ENCODE measurements around the gene TIGD6.
A peak's percentile ranks its signal among the peaks of the same experiment; 100 is the strongest.

The TIGD6 gene

DNA sequence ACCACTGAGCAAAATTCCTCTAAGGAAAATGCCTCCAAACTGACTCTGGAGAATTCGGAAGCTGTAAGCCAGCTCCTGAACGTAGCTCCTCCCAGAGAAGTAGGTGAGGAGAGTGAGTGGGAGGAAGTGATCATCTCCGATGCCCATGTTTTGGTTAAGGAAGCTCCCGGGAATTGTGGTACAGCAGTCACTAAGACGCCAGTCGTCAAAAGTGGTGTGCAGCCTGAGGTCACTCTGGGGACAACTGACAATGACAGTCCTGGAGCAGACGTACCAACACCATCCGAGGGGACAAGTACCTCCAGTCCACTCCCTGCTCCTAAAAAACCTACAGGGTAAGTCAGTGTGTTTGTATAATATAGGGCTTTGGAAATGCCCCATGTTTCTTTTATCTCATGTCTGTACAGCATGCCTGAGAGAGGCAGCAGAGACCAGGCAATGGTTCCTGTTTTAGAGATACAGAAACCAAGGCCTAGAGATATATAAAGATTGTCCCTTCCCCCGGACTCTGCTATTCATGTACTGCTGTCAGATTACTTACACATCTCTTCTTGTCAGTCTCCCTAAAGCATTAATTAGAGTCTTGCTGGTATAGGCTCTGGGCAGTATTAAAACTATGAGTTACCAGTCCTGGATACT, 24.0 kb upstream of the TIGD6 start:
- Mint-ChIP-seq H3K27me3 (no peaks in the 10 kb centered on the region), H3K9me3 (ENCODE audit: low read depth) (no peaks in the 10 kb centered on the region), H3K36me3 (peaks cover 14% of the 10 kb centered on the region), H3K27ac (no peak overlapping the region), H3K4me1 (ENCODE audit: low read depth) (peaks cover 8% of the 10 kb centered on the region), H3K4me3 (no peak overlapping the region)

DNA sequence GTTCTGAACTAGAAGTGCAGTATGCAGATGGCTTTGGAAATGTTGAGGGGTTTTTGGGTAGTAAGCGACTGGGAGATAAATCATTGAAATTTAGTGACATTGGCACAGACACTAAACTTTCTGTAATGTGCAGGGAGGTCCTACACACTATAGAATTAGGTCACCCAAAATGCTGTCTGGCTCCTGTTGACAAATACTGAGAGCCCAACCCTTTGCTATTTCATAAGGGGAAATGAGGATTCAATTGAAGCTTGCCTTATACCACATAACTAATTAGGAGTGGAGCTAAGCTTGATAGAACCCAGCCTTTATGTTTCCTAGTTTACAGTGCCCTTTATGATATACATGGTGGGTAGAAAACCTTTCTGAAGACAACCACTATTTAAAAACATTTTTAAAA, 22.7 kb upstream of the TIGD6 start:
- Mint-ChIP-seq H3K4me1 (ENCODE audit: low read depth) (peaks cover 8% of the 10 kb centered on the region), H3K4me3 (no peak overlapping the region), H3K36me3 (peaks cover 20% of the 10 kb centered on the region), H3K9me3 (ENCODE audit: low read depth) (no peaks in the 10 kb centered on the region), H3K27ac (no peak overlapping the region), H3K27me3 (no peaks in the 10 kb centered on the region)

DNA sequence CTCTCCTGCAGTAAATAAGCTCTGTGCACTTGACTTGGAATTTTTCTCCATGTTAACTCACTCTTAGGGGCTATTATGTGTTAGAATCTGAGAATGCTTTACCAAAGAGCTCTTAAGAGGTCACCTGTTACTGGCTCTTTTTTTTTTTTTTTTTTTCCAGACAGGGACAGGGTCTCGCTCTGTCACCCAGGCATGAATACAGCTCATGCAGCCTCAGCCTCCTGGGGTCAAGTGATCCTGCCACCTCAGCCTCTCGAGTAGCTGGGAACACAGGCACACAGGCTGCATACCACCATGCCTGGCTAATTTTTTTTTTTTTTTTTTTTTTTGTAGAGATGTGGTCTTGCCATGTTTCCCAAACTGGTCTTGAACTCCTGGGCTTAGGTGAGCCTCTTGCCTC, 22.2 kb upstream of the TIGD6 start:
- Mint-ChIP-seq H3K27ac (no peak overlapping the region), H3K9me3 (ENCODE audit: low read depth) (no peaks in the 10 kb centered on the region), H3K36me3 (peaks cover 18% of the 10 kb centered on the region), H3K27me3 (no peaks in the 10 kb centered on the region), H3K4me1 (ENCODE audit: low read depth) (peaks cover 8% of the 10 kb centered on the region), H3K4me3 (no peak overlapping the region)

DNA sequence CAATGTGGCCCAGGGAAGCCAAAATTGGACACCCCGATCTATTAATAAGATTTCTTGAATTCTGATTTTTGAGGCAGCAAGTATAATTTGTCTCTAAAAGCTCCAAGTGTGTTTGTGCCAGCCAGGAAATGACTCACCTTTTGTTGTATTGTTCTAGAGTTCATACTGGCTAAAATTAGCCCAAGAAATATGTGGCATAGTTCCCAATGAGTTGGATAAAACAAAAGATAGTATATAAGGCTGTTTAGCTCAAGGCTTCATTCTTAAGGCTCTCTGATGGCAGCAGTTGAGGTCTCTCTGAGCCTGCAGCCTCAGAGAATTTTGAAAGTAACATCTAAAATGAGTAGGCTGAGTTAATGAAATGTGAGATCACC, 21.7 kb upstream of the TIGD6 start:
- peaks cover 8% of the 10 kb centered on the region for H3K4me1 Mint-ChIP-seq (ENCODE audit: low read depth)
- H3K4me3 Mint-ChIP-seq = no peak overlapping the region
- no peaks in the 10 kb centered on the region for H3K27me3 Mint-ChIP-seq
- H3K27ac Mint-ChIP-seq = peak overlapping the region; percentile 55
- no peaks in the 10 kb centered on the region for H3K9me3 Mint-ChIP-seq (ENCODE audit: low read depth)
- peaks cover 18% of the 10 kb centered on the region for H3K36me3 Mint-ChIP-seq

DNA sequence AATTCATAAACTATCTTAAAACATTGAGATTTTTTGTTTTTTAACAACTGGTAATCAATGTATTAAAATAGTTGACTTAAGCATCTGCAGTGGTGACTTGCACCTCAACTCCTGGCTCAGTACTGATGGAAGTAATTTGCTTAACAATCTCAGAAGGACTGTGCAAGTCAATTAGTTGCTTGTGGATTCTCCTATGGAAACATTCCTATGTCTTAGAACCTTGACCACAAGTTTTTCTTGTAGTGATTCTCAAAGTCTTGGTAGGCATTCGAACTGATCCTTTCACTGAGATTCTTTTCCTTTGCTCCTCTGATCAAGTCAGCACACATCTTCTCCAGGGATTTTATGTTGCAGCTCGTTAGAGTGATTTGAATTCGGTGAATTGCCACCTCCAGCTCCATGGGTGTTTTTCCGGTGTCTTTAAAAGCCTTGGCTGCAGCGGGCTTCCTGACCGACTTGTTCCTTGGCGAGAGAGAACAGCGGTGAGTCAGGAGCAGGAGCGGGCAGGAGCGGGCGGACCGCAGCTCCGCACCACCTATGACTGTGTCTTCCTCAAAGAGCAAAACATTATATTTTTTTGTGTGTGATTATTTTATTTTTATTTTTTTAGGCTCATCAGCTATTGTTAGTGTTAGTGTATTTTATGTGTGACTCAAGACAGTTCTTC, 21.2 kb upstream of the TIGD6 start:
- Mint-ChIP-seq H3K4me1 (ENCODE audit: low read depth) (peaks cover 9% of the 10 kb centered on the region), H3K27me3 (no peaks in the 10 kb centered on the region), H3K4me3 (no peak overlapping the region), H3K36me3 (peaks cover 18% of the 10 kb centered on the region), H3K27ac (peak overlapping the region; percentile 55), H3K9me3 (ENCODE audit: low read depth) (no peaks in the 10 kb centered on the region)

DNA sequence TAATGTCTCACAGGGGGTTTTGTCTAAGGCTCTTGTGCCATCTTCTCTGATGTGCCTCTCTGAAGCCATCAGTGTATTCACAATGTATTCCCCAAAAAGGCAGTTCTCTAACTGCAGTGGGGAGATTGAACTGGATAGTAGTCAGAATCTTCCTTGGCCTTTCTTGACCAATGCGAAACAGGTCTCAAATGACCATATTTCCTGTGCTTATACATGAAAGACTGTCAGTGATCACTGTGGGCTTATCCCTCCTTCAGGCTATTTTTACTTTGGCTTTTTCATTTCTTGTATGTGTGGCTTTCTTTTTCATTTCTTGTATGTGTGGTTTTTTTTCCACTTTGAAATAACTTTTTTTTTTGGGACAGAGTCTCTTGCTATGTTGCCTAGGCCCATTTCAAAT, 19.8 kb upstream of the TIGD6 start:
- no peak overlapping the region for H3K27ac Mint-ChIP-seq
- no peaks in the 10 kb centered on the region for H3K9me3 Mint-ChIP-seq (ENCODE audit: low read depth)
- no peak overlapping the region for H3K4me3 Mint-ChIP-seq
- H3K4me1 Mint-ChIP-seq (ENCODE audit: low read depth) = peaks cover 9% of the 10 kb centered on the region
- peaks cover 28% of the 10 kb centered on the region for H3K36me3 Mint-ChIP-seq
- no peaks in the 10 kb centered on the region for H3K27me3 Mint-ChIP-seq

DNA sequence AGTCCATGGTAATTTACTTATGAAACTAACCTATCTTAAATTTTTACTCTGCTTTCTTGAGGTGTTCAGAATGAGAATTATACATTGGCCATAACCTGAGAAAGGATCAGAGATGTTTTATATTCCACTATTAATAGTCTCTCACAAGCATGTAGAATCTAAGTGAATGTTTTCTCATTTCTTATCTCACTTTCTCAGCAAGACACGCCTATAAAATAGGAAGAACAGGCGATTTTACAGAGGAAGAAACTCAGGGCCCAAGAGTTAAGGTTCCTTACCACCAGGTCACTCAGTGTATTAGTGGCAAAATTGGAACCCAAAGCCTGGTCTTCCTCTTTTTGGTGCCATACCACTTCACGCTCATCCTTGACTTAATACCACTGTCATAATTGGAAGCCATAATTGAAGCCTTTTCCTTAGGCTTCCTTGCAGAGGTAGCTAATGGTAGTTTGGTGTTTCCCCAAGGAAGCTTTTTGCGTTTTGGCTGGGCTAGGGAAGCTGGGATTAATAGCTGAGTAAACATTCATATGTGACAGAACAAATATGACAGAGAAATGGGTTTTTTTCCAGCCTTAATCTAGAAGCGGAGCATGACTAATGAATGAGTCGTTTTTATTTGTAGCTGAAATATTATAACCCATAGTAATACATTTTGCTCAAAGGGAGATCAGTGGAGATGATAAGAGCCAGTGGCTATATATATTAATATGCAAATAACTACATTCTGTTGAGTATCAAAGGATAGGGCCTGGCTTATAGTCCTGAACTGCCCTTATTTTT, 17.0 kb upstream of the TIGD6 start:
- H3K36me3 Mint-ChIP-seq = peaks cover 43% of the 10 kb centered on the region

DNA sequence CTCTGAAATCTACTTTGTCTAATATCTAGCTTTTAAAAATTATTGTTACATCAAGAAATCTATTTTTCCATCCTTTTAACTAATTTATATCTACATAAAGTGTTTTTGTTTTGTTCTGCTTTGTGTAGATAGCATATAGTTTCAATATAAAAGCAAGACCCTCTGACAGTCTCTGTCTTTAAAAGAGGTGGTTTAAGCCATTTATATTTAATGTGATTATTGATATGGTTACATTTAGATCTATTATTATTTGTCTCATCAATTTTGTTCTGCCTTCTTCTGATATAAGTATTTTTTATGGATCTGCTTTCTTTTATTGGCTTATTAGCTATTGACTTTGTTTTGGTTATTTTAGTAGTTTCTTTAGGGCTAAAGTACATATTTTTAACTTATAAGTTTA, 16.1 kb upstream of the TIGD6 start:
- Mint-ChIP-seq H3K9me3 (ENCODE audit: low read depth) (no peaks in the 10 kb centered on the region), H3K27ac (no peak overlapping the region), H3K4me1 (ENCODE audit: low read depth) (peaks cover 5% of the 10 kb centered on the region), H3K27me3 (no peaks in the 10 kb centered on the region), H3K36me3 (peaks cover 44% of the 10 kb centered on the region), H3K4me3 (no peak overlapping the region)

More for the DNA sequence above, 17.0 kb upstream of the TIGD6 start:
- peaks cover 9% of the 10 kb centered on the region for H3K4me1 Mint-ChIP-seq (ENCODE audit: low read depth)
- no peak overlapping the region for H3K27ac Mint-ChIP-seq
- no peaks in the 10 kb centered on the region for H3K9me3 Mint-ChIP-seq (ENCODE audit: low read depth)
- no peaks in the 10 kb centered on the region for H3K27me3 Mint-ChIP-seq
- no peak overlapping the region for H3K4me3 Mint-ChIP-seq

DNA sequence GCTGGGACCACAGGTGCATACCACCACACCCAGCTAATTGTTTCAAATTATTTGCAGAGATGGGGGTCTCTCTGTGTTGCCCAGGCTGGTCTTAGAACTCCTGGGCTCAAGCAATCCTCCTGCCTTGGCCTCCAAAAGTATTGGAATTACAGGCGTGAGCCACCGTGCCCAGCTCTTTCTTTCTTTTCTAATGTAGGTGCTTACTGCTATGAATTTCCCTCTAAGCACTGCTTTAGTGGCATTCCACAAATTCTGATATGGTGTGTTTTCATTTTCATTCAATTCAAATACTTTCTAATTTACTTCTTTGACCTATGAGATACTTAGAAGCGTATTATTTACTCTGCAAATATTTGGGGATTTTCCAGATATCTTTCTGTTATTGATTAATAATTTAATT, 15.0 kb upstream of the TIGD6 start:
- Mint-ChIP-seq H3K27me3 (no peaks in the 10 kb centered on the region), H3K36me3 (peaks cover 43% of the 10 kb centered on the region), H3K4me1 (ENCODE audit: low read depth) (peaks cover 4% of the 10 kb centered on the region), H3K27ac (no peak overlapping the region), H3K4me3 (no peak overlapping the region), H3K9me3 (ENCODE audit: low read depth) (no peaks in the 10 kb centered on the region)

DNA sequence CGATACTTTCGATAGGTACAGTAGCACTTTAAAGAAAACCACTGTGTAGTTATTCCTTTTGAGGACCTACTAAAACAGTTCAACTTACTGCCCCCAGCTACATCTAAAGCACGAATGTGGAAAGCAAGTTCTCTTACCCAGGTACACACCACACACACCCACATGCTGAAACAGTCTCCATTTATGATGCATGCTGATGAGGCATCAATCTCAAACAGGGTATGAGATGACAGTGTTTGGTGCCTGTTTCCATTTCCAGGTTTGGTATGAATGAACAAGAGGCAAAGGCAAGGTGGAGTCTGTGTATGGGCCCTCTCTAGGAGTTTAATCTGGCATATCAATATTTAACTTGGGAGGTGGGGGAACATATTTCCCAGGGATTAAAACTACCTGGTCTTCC, 14.0 kb upstream of the TIGD6 start:
- Mint-ChIP-seq H3K4me1 (ENCODE audit: low read depth) (peaks cover 4% of the 10 kb centered on the region), H3K36me3 (peaks cover 39% of the 10 kb centered on the region), H3K4me3 (no peak overlapping the region), H3K27me3 (no peaks in the 10 kb centered on the region), H3K9me3 (ENCODE audit: low read depth) (no peaks in the 10 kb centered on the region), H3K27ac (no peak overlapping the region)

DNA sequence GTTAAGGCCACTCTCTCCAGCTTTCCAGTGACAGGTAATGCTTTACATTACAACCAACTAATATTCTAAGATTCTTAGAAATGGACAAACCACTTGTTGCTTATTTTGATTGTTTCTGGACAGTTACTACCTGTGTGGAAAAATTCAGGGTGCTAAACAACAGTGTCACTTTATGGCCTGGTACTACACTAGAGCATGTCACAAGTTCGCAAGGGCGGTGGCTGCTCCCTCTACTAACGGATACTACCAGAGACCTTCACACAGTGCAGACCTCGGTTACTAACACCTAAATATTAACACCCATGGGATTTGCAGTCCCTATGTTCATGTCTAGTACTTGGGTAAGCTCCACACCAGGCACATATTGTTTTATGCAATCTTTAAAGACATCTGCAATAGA, 13.5 kb upstream of the TIGD6 start:
- Mint-ChIP-seq H3K9me3 (ENCODE audit: low read depth) (no peaks in the 10 kb centered on the region), H3K36me3 (peaks cover 34% of the 10 kb centered on the region), H3K27ac (no peak overlapping the region)

DNA sequence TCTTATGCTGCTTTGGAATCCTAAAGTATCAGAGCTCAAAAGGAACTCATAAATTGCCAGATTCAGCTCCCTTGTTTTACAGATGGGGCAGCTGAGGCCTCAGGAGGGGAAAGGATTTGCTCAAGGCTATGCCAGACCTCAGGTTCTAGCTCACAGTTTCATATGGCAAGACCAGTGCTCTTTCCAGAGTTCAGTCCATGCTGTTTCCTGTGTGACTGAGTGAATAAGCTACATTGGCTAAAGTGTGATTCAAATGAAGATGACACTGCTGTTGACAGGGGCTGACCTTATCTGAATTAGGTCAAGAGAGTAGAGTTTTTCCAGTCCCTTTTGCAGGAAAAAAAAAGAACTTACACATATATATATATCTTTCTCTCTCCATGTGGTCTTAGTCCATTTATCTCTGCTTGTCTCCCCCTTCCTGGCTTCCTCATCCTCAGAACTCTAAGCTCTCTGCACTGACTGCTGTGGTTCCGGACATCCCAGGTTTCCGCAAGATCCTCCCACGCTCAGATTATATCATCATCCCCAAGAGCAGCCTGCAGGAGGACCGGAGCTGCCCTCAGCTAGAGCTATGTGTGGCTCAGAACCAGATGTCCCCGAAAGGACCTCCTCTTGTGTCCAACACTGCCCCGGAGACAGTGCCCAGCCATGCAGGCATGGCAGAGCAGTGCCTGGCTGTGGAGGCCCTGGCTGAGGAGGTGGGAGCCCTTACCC, 9.4 kb upstream of the TIGD6 start:
- H3K36me3 Mint-ChIP-seq = peaks cover 22% of the 10 kb centered on the region
- no peaks in the 10 kb centered on the region for H3K9me3 Mint-ChIP-seq (ENCODE audit: low read depth)
- peaks cover 24% of the 10 kb centered on the region for H3K4me1 Mint-ChIP-seq (ENCODE audit: low read depth)
- H3K27me3 Mint-ChIP-seq = no peaks in the 10 kb centered on the region
- H3K4me3 Mint-ChIP-seq = no peak overlapping the region
- H3K27ac Mint-ChIP-seq = no peak overlapping the region

More for the DNA sequence above, 13.5 kb upstream of the TIGD6 start:
- peaks cover 4% of the 10 kb centered on the region for H3K4me1 Mint-ChIP-seq (ENCODE audit: low read depth)
- H3K27me3 Mint-ChIP-seq = no peaks in the 10 kb centered on the region
- H3K4me3 Mint-ChIP-seq = no peak overlapping the region

DNA sequence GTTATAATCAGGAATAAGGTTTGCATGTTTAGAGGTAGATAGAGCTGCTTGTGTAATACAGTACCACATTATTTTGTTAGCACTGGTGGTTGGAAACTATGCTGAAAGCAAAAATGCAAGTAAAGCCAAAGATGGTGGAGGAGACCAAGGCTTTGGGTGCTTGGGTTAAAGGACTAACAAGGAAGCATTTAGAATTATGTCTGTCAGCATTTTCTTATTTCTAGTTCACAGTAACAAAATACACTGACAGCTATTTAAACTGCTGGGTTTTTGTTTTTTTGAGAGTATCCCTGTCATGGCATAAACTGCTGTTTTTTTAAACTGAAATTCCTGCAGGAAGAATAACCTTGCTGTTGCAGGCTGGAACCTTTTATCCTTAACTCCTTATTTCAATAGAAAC, 6.6 kb upstream of the TIGD6 start:
- H3K4me3 Mint-ChIP-seq = no peak overlapping the region
- H3K9me3 Mint-ChIP-seq (ENCODE audit: low read depth) = no peaks in the 10 kb centered on the region
- peaks cover 5% of the 10 kb centered on the region for H3K36me3 Mint-ChIP-seq
- H3K27me3 Mint-ChIP-seq = no peaks in the 10 kb centered on the region
- no peak overlapping the region for H3K27ac Mint-ChIP-seq
- peaks cover 46% of the 10 kb centered on the region for H3K4me1 Mint-ChIP-seq (ENCODE audit: low read depth)

DNA sequence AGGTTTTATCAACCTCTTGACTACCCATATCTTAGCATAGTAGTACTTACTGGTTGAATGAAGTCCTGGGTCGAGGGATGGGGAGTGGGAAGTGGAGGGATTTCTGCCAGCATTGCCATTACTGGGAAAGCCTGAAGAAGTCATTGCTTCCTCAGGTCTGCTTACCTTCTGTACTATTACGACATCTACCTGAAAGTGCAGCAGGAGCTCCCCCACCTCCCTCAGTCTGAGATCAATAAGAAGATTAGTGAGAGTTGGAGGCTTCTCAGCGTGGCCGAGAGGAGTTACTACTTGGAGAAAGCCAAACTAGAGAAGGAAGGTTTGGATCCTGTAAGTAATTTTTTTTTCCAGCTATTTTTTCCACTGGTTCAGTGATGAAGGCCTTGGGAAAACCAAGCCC, 5.9 kb upstream of the TIGD6 start:
- no peak overlapping the region for H3K4me3 Mint-ChIP-seq
- no peaks in the 10 kb centered on the region for H3K27me3 Mint-ChIP-seq
- peaks cover 48% of the 10 kb centered on the region for H3K4me1 Mint-ChIP-seq (ENCODE audit: low read depth)
- H3K9me3 Mint-ChIP-seq (ENCODE audit: low read depth) = no peaks in the 10 kb centered on the region
- H3K36me3 Mint-ChIP-seq = peaks cover 4% of the 10 kb centered on the region
- no peak overlapping the region for H3K27ac Mint-ChIP-seq
